Measurements from ENCODE around the gene LMO1.

LMO1 gene

DNA sequence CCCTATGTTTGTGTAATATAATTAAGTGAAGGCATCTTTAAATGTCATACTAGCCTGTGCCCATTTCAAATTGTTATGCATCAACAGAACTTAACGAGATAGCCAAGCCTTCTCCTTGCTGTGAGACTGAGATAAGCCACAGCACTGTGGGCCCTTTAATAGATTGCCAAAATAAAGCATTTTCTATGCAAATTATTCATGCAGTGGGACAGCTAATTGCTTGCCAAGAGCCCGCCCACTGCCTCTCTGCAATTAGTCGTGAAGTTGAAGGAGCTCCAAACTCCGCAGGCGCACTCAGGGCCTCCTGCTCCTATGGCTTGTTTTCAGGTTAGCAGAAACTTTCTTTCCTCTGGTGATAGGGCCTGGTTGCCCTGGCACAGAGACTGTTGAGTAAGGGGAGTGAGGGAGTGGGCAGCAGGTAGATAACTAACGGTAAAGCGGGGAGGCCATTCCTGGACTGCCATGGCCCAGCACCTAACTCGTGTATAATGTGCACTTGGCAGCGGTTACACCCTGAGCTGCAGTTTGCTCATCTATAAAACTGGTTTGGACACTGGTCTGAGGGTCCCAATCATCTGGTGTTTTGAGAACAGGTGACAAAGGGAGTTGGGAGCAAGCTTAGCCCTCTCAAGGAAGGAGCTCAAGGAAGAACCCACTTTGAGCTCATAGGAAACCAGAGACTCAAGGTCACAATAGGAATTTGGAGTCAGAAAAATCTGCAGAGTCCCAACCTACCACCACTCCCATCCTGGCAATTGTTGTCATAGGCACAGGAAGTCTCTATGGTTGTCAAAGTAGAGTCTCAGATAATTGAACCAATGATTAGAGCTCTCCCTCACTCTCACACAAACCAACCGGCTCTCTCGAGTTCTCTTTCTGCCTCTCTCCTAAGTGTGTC is 60.9 kb downstream of the LMO1 start:
- Mint-ChIP-seq H3K4me1 (peaks cover 8% of the 10 kb centered on the region), H3K27ac (no peak overlapping the region), H3K9me3 (no peaks in the 10 kb centered on the region), H3K27me3 (peaks cover 57% of the 10 kb centered on the region), H3K4me3 (no peak overlapping the region)
- no peak for DNase-seq
- no peak for ATAC-seq

DNA sequence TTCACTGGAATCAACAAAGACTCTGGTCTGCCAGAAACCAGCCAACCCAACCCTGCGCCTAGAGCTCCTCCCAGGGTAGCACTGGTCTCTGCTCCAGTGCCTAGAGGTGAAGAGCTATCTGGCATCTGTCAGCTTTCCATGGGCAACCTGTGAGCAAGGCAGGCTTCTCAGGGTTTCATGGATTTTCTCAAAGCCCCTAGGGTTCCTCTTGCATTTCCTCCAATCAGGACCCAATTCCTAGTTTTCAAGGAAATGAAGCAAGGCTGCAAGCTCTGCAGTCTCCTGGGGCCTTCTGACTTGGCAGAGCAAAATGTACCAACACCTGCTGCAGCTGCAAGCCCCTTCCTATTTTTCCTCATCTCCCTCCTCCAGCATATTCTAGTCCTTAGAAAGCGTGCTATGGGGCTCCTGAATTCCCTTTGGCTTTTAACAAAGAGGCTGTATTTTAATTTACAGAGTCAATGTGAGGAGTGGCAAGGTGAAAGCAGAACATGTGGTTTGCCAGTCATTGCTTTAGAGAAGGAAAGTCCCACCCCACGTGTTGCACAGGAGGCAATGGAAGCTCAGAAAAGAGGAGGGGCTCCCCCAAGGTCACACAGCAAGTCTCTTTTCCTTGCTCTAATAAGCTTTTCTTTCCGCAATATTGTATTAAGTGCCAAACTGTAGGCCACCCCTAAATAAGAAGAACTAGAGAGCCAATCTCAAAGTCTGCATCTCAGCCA is 61.9 kb downstream of the LMO1 start:
- Mint-ChIP-seq H3K27me3 (peaks cover 57% of the 10 kb centered on the region), H3K9me3 (no peaks in the 10 kb centered on the region), H3K4me3 (no peak overlapping the region), H3K4me1 (peaks cover 2% of the 10 kb centered on the region), H3K27ac (no peak overlapping the region)
- ATAC-seq: peak; percentile 48
- DNase-seq: no peak

DNA sequence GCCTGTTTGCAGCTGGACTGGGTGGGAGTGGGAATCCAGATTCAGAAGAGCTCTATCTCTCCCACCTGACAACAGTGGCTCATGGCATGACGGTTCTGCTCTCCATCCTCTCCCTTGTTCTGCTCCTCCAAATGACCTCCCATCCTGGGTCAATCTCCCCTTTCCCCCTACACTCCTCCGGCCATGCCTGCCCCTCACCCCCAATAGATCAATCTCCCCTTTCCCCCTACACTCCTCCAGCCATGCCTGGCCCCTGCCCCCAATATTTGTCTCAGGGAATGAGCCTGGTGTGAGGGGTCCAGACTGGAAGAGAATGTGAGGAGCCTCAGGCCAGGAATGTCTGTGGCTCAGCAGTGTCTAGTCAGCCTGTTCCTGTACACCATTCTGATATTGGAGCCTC is 64.0 kb downstream of the LMO1 start:
- ATAC-seq: no peak
- DNase-seq: no peak
- no peak overlapping the region for H3K4me3 Mint-ChIP-seq
- no peaks in the 10 kb centered on the region for H3K4me1 Mint-ChIP-seq
- H3K9me3 Mint-ChIP-seq: no peaks in the 10 kb centered on the region
- peaks cover 45% of the 10 kb centered on the region for H3K27me3 Mint-ChIP-seq
- no peak overlapping the region for H3K27ac Mint-ChIP-seq

DNA sequence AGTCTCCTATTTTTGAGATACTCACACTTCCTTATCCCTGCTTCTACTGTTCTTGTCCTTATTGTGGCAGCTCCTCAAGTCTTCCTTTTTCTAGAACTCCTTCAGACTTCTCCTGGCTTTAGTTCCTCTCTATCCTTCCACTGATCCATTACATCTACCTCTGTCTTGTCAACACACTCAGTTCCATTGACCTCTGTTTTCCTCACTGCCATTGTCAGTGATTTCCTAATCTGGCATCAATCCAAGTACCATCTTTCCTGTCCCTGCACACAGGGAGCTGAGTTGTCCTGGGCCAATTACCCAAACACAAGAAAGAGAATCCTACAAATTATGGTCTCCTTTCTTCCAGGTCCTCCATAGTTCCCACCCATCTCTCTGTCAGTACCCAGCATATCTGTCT is 66.9 kb downstream of the LMO1 start:
- Mint-ChIP-seq H3K27me3 (peaks cover 48% of the 10 kb centered on the region), H3K27ac (no peak overlapping the region), H3K9me3 (no peaks in the 10 kb centered on the region), H3K4me3 (no peak overlapping the region), H3K4me1 (no peaks in the 10 kb centered on the region)
- DNase-seq (no peak), ATAC-seq (no peak)

DNA sequence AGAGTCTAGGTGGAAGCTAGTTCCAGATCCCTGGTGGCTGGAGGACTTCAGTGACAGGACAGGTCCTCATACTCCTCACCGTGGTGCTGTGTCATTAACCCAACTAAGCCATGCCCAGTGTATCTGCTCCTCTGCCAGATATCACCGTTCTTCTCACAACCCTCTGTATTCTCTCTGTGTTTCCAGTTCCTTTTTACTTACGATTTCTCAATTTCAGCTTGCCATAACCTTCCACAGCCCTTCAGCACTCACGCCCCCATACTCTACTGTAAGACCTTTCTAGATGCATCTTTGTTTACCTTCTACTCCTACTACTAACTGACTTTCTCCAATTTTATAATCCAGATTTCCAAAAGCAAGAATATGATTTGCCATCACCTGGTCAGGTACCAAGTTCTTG is 68.7 kb downstream of the LMO1 start:
- Mint-ChIP-seq H3K27ac (no peak overlapping the region), H3K9me3 (no peaks in the 10 kb centered on the region), H3K27me3 (peaks cover 47% of the 10 kb centered on the region), H3K4me1 (no peaks in the 10 kb centered on the region), H3K4me3 (no peak overlapping the region)
- no peak for ATAC-seq
- no peak for DNase-seq

DNA sequence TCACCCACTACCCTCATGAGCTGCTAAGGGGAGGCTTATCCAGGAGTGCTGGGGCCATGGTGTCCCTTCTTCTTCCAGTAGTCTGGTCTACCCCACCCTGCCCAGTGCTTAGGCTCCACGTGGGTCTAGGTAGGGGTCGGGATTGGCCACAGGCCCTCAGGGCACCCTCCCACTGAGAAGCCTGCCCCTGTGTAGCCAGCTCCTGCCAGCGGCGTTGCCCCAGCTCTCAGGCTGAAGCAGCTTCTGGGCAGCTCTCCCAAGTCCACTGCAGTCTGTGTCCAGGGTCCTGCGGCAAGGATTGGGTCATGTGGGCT is 70.8 kb downstream of the LMO1 start:
- peak; percentile 58 for ATAC-seq
- H3K4me3 Mint-ChIP-seq: no peak overlapping the region
- DNase-seq: no peak
- no peaks in the 10 kb centered on the region for H3K4me1 Mint-ChIP-seq
- H3K27ac Mint-ChIP-seq: no peak overlapping the region
- peaks cover 36% of the 10 kb centered on the region for H3K27me3 Mint-ChIP-seq
- H3K9me3 Mint-ChIP-seq: no peaks in the 10 kb centered on the region

DNA sequence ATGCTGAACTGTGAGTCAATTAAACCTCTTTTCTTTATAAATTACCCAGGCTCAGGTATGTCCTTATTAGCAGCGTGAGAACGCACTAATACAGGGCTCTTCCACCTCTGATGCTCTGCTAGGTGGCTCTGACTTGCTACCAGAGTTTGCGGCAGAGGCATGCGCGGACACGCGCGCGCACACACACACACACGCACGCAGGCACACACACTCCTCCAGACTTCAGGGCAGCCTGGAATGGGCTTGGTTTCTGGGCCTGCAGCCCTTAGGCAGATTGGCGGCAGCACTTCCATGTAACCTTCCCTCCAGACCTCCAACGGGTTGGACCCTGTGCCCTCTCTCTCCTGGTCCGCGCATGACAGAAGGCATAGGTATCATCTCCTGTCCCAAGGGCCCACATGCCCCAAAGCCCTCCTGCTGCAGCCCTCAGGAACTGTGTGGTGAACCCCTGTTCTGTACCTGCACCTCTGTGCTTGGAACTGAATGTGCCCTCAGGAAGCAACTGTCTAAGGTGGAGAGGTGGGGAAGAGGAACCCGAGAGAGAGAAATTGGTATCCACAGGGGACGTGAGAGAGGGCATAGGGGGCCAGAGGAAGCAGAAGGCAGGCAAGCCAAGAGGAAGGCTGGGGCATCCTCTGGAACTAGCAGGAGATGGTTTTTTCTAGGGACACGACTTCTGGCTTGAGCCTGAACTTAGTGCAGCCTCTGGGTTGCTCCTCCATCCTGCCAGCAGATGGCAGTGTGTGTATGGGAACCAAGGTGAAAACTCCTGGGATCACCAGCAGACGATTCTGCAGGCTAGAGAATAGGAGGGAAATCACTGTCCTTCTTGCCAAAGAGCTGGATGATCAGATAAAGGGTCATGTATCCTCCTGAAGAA is 71.4 kb downstream of the LMO1 start:
- Mint-ChIP-seq H3K27me3 (peaks cover 32% of the 10 kb centered on the region), H3K4me3 (no peak overlapping the region), H3K9me3 (no peaks in the 10 kb centered on the region), H3K27ac (peak overlapping the region in 1 of 2 donors; percentile 57), H3K4me1 (no peaks in the 10 kb centered on the region)
- ATAC-seq: peak; percentile 71
- peak; percentile 32 to 35 for DNase-seq

DNA sequence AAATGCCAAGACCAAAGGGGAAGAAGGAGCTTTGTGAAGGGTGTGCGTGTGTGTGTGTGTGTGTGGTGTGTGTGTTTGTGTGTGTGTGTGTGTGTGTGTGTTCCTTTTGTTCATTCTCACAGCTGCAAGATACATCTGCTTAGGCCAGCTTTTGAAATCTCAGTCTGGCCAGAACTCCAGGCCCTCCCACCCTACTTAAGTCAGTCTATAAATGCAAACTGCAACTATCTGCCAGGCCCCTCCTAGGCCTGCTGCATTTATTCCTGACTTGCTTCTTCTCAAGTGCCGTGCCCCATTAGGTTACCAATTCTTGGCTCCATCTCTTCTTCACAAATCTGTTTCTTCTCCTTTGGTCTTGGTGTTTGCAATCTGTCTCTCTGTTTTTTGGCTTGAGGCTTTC is 73.2 kb downstream of the LMO1 start:
- no peak overlapping the region for H3K4me3 Mint-ChIP-seq
- ATAC-seq: no peak
- H3K9me3 Mint-ChIP-seq: no peaks in the 10 kb centered on the region
- peaks cover 38% of the 10 kb centered on the region for H3K27me3 Mint-ChIP-seq
- H3K4me1 Mint-ChIP-seq: no peaks in the 10 kb centered on the region
- no peak overlapping the region for H3K27ac Mint-ChIP-seq
- no peak for DNase-seq

DNA sequence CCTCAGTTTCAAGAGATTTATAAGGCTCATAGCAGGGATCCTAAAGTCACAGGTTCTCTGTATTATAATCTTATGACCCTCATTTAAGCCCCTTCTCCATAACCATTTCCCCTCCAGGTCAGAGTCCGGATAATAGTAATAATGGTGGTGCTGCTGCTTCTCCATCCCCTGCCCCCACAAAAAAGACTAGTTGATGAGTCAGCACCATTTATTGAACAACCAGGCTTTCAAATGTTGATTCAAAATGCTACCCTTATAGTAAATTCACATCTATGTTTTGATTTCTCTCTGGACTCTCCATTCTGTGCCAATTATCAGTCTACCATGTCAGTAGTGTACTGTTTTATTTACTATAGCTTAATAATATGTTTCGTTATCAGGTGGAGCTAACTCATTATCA is 77.2 kb downstream of the LMO1 start:
- Mint-ChIP-seq H3K9me3 (no peaks in the 10 kb centered on the region), H3K27me3 (peaks cover 35% of the 10 kb centered on the region), H3K4me1 (no peaks in the 10 kb centered on the region), H3K27ac (no peak overlapping the region), H3K4me3 (no peak overlapping the region)
- no peak for ATAC-seq
- DNase-seq: no peak

DNA sequence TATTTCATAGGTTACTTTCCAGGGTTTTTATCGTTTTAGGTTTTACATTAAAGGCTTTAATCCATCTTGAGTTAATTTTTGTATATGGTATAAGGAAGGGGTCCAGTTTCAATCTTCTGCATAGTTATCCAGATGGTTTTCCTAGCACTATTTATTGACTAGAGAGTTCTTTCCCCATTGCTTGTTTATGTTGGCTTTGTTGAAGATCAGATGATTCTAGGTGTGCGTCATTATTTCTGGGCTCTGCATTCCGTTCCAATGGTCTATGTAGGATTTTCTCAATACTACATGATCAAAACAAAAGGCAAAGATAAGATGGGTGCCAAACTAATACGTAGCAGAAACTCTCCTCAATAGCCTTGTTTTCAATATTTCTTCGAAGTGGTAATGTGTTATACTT is 80.6 kb downstream of the LMO1 start:
- ATAC-seq (no peak), DNase-seq (no peak)
- H3K27ac Mint-ChIP-seq: no peak overlapping the region
- H3K4me1 Mint-ChIP-seq: no peaks in the 10 kb centered on the region
- no peaks in the 10 kb centered on the region for H3K9me3 Mint-ChIP-seq
- no peak overlapping the region for H3K4me3 Mint-ChIP-seq
- peaks cover 40% of the 10 kb centered on the region for H3K27me3 Mint-ChIP-seq

DNA sequence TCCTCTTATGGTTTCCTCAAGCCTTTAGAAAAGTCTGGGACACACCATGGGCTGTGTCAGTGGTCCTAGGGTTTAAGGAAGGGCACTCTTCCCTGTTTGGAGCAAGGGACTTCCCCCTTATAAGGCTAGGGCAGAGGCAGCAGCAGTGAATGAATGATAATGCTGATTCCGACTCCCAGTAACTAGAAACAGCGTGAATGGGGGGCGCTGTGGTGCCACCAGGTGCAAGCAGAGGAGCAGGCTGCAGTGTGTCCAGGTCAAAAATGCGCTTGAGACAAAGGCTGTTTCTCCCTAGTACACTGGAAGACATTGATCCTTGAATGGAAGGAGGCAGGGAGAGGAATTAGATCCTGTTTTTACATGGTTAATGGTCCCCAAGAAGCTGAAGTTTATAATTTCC is 83.2 kb downstream of the LMO1 start:
- no peak overlapping the region for H3K27ac Mint-ChIP-seq
- H3K9me3 Mint-ChIP-seq: no peaks in the 10 kb centered on the region
- DNase-seq: no peak
- ATAC-seq: no peak
- no peaks in the 10 kb centered on the region for H3K4me1 Mint-ChIP-seq
- H3K4me3 Mint-ChIP-seq: no peak overlapping the region
- peaks cover 43% of the 10 kb centered on the region for H3K27me3 Mint-ChIP-seq

DNA sequence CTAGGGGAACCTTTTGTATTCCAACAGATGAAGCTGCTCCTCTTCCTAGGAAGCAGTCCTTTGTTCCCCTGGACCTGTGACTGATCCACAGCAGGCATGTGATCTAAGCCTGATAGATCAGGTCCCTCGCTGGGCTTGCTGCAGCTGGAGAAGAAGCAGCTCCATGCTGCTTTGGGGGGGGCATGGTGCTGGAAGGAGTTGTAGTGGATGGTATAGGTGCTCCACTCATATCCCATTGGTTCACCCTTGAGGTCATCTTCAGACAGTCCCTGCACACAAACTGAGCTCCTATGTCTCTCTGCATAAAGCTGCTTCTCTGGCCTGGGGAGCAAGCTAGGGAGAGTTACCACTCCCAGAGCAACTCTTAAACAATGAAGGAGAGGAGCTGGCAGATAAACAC is 85.4 kb downstream of the LMO1 start:
- Mint-ChIP-seq H3K27me3 (peaks cover 61% of the 10 kb centered on the region), H3K9me3 (no peaks in the 10 kb centered on the region), H3K27ac (no peak overlapping the region), H3K4me1 (no peaks in the 10 kb centered on the region), H3K4me3 (no peak overlapping the region)
- no peak for DNase-seq
- no peak for ATAC-seq

DNA sequence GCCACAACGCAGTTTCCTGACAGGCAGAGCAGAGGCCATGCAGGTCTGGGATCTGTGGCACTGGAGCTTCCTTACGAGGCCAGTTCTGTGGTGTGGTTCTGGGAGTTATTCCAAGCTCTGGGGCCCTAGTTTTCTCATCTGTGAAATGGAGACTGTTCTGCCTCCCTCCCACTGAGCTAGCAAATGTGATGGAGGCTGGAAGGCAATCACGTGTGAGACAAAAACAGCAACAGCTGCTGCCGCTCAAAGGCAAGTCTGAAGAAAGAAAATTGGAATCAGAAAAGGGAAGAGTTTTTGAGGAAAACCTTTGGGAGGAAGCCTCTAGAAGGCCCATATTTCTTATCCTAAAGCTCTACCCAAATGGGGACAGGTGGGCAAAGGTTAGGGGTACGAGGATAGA is 86.5 kb downstream of the LMO1 start:
- Mint-ChIP-seq H3K4me3 (no peak overlapping the region), H3K9me3 (no peaks in the 10 kb centered on the region), H3K27ac (no peak overlapping the region), H3K4me1 (no peaks in the 10 kb centered on the region), H3K27me3 (peaks cover 51% of the 10 kb centered on the region)
- no peak for DNase-seq
- no peak for ATAC-seq
